ENCODE results near the gene C12orf42.

DNA sequence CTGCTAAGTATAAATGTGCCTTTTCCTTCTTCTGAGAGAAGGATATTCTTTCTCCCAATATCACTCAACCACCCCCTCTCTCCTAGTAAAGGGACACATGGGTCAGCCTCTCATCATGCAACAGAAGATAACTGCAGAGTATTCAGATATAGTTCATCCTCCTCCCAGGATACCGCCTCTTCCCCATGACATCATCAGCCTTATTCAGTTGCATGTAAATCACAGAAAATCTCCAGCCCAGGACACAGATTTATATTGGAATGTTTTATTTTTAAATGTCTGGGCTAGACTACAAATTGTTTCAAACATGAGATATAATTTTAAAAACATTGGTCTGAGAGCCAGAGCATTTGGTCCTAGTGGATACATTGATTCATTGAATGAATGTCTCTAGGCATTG, 178.5 kb downstream of the C12orf42 start:
- TF ChIP-seq, protein P1, sequence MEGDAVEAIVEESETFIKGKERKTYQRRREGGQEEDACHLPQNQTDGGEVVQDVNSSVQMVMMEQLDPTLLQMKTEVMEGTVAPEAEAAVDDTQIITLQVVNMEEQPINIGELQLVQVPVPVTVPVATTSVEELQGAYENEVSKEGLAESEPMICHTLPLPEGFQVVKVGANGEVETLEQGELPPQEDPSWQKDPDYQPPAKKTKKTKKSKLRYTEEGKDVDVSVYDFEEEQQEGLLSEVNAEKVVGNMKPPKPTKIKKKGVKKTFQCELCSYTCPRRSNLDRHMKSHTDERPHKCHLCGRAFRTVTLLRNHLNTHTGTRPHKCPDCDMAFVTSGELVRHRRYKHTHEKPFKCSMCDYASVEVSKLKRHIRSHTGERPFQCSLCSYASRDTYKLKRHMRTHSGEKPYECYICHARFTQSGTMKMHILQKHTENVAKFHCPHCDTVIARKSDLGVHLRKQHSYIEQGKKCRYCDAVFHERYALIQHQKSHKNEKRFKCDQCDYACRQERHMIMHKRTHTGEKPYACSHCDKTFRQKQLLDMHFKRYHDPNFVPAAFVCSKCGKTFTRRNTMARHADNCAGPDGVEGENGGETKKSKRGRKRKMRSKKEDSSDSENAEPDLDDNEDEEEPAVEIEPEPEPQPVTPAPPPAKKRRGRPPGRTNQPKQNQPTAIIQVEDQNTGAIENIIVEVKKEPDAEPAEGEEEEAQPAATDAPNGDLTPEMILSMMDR (IDR thresholded peaks at IDR 0.05): no peak
- TF ChIP-seq POLR2A (IDR thresholded peaks at IDR 0.05): no peak

All from lower leg skin (tissue), 3 donors.